AG09309 (cell line): ENCODE results near the gene TAGLN.

Experiments
- DNase-seq: peaks from one replicate; pipeline ENCODE4 v3.0.0-alpha.2; 2010; ENCODE audit warnings: low read depth
- H3K4me3 ChIP-seq: 2 replicates; pipeline ENCODE4 v1.5.1; 2011; ENCODE audit warnings: mild to moderate bottlenecking, low read depth, low read length, moderate library complexity; ENCODE audit not compliant: control insufficient read depth
- TF ChIP-seq, protein P1 (sequence below): IDR thresholded peaks from 2 replicates; pipeline ENCODE4 v1.5.1; 2011; ENCODE audit warnings: mild to moderate bottlenecking, low read depth, low read length, inconsistent platforms; ENCODE audit not compliant: insufficient read depth, control insufficient read depth; ENCODE audit errors: missing control alignments

TAGLN gene

DNA sequence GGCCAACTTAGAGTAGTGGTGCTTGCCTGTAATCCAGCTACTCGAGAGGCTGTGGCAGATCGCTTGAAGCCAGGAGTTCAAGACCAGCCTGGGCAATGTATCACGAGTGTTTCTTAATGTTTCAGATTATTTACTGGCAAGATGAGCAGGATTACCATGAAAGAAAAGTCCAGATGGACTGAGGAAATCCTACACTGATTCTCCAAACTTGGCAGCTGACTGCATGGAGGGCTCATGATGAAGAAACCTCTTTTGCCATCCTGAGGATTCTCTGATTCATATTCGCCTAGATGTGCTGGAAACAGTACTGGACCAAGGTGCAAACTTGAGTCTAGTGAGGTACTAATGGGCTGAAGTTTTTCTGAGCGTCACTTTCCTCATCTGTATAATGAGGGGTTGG lies 23.4 kb upstream of the TAGLN start:
- H3K4me3 ChIP-seq, result no peak overlapping the region
- DNase-seq, result no peak
- TF ChIP-seq, protein P1, sequence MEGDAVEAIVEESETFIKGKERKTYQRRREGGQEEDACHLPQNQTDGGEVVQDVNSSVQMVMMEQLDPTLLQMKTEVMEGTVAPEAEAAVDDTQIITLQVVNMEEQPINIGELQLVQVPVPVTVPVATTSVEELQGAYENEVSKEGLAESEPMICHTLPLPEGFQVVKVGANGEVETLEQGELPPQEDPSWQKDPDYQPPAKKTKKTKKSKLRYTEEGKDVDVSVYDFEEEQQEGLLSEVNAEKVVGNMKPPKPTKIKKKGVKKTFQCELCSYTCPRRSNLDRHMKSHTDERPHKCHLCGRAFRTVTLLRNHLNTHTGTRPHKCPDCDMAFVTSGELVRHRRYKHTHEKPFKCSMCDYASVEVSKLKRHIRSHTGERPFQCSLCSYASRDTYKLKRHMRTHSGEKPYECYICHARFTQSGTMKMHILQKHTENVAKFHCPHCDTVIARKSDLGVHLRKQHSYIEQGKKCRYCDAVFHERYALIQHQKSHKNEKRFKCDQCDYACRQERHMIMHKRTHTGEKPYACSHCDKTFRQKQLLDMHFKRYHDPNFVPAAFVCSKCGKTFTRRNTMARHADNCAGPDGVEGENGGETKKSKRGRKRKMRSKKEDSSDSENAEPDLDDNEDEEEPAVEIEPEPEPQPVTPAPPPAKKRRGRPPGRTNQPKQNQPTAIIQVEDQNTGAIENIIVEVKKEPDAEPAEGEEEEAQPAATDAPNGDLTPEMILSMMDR, result no peak

DNA sequence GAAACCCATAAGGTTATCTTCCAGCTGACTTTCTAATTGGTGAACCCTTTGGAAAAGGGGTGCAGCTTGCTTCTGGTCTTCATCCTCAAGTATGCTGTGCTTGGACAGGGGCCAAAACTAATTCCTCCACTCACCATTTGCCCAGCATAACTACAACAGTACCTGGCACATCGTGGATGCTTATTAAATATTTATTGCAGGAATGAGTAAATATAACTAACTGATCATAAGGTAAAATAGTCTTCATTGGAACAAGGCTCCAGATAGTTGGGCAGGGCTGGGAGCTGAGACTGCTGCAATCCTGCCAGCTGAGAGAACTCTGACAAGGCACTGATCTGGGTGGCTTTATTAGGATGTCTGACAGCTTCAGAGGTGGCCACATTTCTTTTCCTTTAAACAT lies 23.0 kb upstream of the TAGLN start:
- DNase-seq, result no peak
- H3K4me3 ChIP-seq, result no peak overlapping the region
- TF ChIP-seq, protein P1, result no peak

DNA sequence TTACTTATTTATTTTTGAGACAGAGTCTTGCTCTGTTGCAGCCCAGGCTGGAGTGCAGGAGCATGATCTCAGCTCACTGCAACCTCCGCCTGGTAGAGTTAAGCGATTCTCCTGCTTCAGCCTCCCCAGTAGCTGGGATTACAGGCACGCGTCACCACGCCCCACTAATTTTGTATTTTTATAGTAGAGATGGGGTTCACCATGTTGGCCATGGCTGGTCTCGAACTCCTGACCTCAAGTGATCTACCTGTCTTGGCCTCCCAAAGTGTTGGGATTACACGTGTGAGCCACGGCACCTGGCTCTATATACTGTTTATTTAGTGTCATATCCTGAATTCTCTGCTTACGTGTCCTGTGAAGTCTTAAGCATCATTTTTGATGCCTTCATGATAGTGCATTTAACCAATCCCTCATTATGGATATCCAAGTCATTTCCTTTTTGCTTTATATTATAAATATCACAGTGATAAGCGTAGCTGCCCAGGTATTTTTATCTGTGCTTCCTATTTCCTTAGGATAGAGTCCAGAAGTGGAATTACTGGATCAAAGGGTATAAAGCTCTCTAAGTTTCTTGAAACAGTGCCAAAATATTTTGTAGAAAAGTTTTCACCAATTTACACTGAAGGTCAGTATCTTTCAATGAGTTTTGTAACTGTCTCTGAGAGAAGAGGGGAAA lies 21.5 kb upstream of the TAGLN start:
- TF ChIP-seq, protein P1, result no peak
- no peak for DNase-seq
- H3K4me3 ChIP-seq, result peak overlapping the region; percentile 62

DNA sequence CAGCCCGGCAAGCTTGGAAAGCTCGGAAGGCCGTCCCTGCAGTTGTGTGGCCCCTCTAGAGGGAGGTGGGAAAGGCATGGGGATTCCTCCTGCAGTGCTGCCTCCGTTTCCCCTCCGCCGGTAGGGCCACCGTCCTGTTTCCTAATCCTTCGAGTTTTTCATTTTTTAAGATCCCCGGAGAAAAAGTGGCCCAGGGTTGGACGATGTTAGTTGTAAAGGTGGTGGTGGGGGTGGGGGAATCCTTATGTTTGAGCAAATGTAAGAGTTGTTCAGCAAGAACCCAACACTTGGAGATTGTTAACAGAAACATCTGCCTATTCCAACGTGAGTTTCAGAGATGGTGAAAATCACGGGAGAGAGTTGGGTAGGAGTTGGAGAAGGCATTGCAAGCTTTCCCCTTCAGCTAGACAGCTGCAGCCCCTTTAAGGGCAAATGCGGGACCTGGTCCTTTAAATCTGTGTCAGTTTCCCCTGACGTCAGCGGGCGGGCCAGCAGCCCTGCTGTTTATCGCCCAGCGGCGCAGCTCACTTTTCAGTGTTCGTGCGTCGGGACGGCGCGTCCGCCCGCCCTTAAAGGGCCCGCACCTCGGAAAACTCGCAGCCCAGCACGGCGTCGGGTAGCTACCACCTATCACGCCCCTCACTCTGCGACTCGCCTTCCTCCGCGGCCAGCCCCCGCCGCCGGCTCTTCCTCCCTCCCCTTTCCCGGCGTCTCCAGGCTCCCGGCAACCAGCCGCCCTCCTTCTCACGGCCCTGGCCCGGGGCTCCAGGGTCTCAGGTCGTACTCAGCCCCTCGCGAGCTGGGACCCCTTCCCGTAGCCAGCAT lies 20.7 kb upstream of the TAGLN start, which contains the start of gene SIDT2:
Gene SIDT2, plus strand, starts transcription at position 534 of the 825 bp plus-strand sequence. CDS start 521 bp downstream, outside the sequence.
- TF ChIP-seq, protein P1, result no peak
- DNase-seq, result peak; percentile 52
- peak within 1 kb of the TSS; percentile 62 for H3K4me3 ChIP-seq

DNA sequence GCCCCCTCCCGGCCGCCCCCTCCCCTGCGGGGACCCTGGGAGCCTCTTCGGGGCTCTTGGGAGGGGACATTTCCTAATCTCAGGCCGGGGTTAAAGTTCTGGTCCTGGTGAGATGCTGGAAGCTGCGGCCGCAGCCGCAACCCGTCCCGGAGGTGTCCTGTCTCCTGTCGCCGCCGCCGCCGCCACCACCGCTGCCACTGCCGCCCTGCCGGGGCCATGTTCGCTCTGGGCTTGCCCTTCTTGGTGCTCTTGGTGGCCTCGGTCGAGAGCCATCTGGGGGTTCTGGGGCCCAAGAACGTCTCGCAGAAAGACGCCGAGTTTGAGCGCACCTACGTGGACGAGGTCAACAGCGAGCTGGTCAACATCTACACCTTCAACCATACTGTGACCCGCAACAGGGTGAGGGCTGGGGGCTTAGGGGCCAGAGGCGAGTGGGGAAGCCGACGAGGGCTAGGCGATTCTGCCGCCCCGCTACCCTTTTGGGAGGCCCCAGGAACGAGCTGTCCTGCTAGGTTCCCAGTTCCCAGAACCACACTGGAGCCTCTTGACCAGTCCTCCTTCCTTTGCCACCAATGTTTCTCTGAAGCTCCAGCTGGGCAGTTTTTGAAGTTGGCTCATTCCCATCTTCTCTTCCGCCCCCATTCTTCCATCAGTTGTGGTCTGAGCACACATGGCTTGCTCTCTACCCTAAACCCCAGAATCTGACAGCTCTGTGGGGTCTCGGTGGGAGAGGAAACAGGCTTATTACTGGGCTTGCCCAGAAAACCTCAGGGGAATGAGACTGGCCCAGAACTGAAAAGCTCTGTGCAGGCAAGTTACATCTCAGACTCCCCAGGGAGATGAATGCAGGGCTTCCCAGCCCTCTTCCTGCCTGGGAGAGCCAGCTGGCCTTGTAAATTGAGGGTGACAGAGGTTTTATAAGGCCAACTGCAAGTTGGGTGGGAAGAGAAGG lies 19.8 kb upstream of the TAGLN start:
- peak overlapping the region; percentile 62 for H3K4me3 ChIP-seq
- DNase-seq, result no peak
- TF ChIP-seq, protein P1, result no peak

DNA sequence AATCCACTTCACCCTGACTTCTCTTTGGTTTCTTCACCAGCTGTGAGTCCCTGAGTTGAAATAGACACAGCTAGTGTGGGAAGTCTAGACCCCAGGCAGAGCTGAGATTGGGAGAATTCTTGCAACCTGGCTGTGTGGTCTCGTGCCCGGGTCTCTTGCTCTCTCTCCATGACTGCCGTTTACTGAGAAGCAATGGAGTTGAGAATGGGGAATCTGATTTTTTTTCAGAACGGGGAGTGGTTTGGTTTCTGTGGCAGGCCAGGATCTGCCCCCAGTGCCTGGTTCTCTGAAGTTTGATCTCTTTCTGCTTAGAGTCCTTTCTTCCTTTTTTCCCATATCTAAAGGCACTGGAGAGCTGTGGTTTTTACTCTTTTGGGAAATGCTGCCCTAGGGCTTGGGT lies 19.1 kb upstream of the TAGLN start:
- no peak for DNase-seq
- TF ChIP-seq, protein P1, result no peak
- H3K4me3 ChIP-seq, result peak overlapping the region; percentile 62
